CD4-positive, alpha-beta T cell treated with Interleukin-21 for 1 hour (primary cell): ENCODE results near the gene MSLN.

Experiments
- DNase-seq: peaks from one replicate; pipeline ENCODE4 v3.0.0-alpha.2; 2020

Gene MSLN

DNA sequence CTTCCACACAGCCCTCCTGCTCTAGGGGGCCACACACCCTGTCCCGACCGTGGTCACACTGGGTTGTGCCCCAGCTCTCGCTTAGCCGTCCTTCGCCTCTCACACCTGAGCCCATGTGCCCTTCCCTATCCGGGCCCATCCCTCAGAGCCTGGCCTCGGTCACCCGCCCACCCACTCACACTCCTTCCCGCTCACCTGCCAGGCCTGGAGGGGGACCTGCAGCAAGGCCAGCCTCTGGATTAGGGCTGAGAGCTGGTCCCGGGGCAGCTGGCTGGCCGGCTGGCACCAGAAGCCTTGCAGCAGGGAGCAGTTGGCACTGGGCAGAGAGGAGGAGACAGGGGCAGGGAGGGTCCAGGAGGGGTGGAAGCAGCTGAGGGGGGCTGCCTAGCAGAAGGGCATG lies 17.9 kb downstream of the MSLN start:
- no peak for DNase-seq

DNA sequence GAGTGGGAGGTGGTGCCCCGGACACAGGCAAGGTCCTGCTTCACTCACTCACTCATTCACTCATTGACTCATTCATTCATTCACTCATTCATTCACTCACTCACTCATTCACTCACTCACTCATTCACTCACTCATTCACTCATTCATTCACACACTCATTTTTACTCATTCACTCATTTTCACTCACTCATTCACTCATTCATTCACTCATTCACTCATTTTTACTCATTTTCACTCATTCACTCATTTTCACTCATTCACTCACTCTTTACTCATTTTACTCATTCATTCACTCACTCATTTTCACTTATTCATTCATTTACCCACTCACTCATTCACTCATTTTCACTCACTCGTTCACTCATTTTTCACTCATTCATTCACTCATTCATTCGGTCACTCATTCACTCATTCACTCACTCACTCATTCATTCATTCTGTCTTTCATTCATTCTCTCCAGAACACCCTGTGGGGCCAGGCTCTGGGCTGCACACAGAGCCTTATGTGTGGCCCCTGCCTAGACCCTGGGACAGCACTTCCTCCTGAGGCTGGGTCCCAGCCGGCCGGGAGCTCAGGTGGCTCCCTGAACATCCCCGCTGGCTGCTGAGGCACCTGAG lies 18.5 kb downstream of the MSLN start:
- DNase-seq = no peak

DNA sequence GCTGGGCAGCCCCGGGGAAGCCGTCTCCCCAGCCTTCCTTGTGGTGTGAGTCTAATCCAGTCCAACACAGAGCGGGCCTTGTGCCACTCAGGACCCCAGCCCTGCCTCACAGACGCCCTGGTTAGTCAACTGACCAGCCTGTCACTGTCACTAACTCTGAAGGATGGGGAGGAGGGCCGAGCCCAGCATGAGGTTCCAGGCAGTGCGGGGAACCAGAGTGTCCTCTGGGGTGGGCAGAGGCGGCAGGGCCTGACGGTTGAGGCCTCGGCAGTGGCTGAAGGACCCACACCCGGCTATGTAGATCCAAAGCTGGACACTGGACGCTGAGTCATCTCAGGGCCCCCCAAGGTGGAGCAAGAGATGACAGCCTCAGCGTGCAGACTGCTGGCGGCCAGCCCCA lies 19.0 kb downstream of the MSLN start:
- DNase-seq = no peak

DNA sequence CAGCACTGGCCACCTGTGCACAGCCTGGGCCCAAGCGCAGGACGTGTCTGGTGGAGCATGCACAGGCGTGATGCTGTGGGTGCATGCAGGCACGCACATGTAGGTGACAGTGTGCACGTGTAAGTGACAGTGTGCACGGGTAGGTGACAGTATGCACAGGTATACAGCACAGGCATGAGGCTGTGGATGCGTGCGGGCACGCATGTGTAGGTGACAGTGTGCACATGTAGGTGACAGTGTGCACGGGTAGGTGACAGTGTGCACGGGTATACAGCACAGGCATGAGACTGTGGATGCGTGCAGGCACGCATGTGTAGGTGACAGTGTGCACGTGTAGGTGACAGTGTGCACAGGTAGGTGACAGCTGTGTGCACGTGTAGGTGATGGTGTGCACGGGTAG lies 19.8 kb downstream of the MSLN start:
- no peak for DNase-seq

DNA sequence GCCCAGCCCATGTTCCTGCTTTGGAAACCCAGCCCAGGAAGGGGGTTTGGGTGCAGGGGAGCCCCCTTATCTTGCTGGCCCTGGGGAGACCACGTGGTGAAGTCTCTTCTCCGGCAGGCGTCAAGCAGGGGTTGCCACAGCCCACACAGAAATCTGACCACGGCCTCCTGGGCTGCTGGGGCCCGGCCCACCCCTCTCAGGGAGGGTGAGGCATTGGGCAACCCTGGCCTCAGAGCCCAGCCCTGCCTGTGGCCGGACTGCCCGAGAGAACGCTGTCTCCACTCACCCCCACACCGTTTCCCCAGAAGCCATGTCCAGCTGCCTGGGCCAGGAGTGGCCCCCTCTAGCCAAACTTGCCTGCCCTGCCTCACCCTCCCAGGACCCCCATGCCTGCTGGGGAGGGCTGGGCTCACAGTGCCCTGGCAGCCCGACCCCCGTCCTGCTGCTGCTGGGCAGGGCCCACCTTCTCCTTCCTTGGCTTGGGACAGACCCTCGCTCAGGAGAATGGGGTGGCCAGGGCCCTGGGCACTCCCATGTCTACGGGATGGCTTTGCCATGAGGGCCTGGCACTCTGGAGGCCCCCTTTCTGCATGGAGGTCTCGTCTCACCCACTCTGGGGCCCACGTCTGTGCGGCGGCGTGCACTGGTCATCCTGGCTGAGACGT lies 20.9 kb downstream of the MSLN start:
- DNase-seq = no peak

DNA sequence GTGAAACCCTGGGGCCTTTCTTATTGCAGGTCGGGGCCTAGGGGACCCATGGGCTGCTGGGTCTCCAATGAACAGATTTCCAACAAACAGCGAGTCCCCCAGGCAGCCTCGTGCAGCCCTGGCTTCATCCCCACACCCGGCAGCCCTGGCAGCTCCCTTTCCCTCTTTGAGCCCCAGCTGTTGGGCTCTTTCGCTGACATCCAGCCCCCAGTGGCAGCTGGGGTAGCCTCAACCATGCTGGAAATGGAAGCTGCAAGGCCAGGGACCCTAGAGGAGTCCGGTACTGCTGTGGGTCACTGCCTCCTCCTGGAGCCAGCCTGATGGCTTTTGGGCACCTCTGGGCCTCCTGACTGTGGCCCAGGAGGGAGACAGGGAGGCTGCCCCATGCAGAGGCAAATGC lies 21.7 kb downstream of the MSLN start:
- DNase-seq = no peak

DNA sequence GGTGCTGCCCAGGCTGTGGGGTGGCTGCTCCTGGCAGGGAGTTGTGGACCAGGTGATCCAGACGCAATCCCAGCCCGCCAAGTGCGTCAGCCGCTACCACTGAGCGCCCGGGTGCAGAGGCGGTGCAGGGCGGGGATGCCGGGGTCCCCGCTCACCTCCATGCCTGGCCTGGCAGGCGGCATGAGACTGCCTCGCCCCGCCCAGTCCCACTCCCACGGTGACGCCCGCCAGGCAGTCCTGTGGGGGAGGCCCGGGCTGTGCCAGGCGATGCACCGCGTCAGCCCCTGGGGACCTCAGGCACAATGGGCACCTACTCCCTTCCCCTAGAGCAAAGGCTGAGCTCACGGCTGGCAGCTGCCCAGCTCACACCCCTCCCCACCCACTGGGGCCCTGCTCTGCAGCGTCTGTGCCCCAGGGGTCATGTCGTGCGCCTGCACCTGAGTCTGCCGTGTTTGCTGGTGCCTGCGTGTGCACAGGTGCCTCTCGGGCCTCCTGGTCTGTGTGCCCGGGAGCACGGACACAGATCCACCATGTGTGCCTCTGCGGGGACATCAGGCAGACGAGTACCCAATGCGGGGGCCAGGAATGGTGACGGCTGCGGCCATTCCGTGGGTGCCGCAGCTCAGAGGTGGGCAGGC lies 22.4 kb downstream of the MSLN start:
- DNase-seq = no peak

DNA sequence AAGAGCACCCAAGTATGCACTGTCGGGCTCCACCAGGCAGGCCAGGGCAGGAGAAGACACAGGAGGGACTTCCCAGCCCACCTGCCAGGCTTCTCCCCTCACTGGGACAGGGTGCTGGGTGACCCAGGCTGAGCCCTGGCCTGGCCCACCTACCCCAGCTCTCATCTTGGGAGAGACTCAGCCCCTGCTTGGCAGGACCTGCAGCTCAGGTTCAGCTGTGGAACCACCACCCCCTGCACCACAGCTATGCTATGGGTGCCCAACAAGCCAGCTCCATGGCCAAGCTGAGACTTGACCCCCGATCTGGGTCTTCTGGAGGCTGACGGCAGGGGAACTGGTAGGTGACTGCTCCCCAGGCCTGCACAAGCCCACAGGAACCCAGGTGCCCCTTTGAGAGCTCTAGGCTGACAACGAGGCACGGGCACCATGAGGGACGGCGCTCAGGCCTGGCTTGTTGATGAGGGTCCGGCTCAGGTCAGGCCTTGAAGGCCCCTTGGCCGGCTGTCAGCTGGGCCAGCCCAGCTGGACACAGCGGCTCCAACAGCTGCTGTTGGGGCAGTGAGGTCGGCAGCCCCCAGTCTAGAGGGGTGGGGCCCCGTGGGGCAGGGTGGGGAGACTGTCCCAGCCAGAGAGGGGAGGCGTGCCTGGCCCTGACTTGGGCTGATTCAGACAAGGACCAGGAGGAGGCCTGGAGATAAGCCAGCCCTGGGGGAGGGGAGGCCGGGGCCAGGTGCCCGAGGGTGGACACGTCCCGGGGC lies 23.0 kb downstream of the MSLN start:
- no peak for DNase-seq

DNA sequence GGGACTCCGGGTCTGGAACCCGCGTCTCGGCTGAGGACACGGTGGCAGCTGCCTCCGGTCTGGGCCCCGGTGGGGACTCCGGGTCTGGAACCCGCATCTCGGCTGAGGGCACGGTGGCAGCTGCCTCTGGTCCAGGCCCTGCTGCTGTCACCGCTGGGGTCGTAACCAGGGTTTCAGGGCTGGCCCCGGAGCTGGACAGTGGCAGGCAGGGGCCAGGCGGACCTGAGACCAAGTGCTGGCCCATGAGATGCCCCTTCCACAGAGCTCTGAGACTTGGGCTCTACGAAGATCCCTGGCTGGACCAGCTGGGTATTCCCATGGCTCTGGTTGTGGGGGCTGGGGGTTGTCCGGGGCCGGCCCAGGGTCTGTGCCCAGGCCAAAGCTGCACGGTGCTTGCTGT lies 23.9 kb downstream of the MSLN start:
- no peak for DNase-seq

DNA sequence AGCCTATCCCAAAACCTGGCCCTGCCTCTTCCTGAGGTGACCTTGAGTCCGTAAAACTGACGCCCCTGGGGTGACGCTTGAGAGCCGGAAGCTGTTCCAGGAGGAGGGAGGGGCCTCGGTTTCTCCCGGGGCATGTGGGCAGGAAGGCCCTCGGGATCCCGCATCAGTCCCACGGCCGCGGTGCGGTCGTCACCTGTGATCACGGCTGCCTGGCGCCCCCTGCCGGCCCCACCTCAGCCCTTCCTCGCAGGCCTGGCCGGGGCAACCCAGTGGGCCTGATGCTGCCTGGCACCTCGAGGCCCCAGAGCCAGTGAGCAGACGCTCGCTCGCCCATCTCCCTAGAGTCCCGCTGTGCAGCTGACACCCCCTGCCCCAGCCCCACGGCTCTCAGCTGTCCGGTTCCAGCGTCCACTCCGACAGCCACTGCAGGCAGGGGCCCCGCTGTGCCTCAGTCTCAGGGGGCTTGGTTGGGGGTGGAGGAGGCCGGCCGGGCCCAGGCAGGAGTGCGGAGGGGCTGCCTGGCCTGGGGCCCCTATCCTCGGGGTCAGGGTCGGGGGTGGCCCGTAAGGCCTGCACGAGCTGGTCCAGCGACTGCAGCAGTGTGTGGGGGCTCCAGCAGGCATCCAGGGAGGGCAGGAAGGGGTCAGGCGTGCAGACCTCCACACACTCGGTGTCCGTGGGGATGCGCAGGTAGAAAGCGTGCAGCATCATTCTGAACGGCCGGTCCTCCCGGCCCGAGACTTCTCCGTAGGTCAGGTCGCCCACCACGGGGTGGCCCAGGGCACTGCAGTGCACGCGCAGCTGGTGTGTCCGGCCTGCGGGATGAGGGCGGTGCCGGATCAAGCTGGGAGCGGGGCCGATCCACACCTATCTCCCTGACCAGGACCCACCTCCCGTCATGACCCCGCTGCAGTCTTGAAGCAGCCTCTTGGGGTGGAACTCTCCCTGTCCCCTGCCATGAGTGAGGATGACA lies 25.3 kb downstream of the MSLN start:
- peak; percentile 78 for DNase-seq

DNA sequence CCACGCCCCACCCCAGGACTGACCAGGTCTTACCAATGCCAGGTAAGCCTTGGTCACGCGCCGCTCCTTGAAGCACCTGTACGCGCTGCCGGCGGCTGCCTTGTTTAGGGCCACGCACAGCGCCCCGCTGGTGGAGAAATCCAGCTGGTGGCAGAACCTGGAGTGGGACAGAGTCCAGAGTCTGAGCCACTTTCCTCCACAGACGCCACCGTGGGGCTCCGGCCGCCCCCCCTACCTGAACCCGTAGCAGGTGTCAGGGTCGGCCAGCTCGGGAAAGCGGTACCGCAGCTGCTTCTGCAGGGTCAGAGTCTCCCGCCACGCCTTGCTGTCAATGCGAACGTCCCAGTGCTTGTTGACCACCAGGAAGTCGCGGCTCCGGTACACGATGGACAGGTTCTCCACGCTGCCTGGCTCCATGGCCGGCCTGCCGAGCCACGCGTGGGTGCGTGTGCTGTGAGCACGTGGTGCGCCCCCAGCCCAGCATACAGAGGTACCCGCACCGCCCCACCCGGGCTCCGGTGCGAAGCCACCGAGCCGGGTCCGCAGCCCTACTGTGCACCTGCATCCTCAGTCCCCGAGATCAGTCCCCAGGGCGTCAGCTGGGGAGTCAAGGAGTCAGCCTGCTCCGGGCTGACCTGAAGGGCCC lies 26.9 kb downstream of the MSLN start:
- no peak for DNase-seq

DNA sequence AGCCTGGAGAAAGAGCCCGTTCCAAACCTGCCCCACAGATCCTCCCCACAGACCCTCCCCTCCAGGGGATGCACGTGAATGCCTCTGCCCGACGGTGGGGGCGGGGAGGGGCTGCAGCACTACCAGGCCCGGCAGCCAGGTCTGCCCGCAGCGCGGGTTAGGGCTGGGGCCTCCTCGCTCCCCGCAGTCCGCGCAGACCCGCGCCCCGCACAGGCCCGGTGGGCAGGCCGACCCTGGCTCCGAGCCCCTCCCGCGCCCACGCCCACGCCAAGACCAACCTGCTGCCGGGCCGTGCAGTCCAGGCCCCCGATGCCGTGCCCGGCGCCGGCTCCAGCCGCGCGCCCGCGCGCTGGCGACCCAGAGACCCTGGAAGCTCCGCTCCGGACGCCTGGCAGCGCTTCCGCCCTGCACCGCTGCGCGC lies 27.5 kb downstream of the MSLN start, which contains the start of gene RPUSD1:
TSS of gene RPUSD1 (minus strand) at position 404 of the 421 bp plus-strand sequence. CDS start 644 bp downstream, outside the sequence.
- no peak for DNase-seq

DNA sequence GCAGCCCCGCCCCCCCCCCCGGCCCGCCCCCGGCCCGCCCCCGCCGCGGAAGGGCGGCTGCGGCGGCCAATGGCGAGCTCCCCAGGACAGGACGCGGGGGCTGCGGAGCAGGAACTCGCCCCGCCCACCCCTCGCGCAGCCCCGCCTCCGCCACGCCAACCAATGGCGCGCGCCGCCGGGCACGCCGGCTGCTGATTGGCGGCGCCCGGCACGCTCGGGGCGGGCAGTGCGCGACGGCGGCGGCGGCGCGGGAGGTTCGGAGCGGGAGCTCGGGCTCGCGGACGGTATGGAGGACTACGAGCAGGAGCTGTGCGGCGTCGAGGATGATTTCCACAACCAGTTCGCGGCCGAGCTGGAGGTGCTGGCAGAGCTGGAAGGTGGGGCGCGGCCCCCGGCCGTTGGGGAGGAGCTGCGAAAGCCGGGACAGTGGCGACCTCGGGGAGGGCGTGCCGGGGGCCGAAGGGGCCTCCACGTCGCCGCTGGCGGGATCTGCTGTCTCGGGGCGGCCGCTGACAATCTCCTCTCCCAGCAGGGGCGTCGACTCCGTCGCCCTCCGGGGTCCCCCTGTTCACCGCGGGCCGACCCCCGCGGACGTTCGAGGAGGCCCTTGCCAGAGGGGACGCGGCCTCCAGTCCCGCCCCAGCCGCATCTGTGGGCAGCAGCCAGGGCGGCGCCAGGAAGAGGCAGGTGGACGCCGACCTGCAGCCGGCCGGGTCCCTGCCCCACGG lies 28.0 kb downstream of the MSLN start, which contains the start of gene CHTF18:
TSS of gene CHTF18 (plus strand) at position 222 of the 728 bp plus-strand sequence. CDS start at position 287, 65 bp downstream.
- DNase-seq = peak; percentile 96

DNA sequence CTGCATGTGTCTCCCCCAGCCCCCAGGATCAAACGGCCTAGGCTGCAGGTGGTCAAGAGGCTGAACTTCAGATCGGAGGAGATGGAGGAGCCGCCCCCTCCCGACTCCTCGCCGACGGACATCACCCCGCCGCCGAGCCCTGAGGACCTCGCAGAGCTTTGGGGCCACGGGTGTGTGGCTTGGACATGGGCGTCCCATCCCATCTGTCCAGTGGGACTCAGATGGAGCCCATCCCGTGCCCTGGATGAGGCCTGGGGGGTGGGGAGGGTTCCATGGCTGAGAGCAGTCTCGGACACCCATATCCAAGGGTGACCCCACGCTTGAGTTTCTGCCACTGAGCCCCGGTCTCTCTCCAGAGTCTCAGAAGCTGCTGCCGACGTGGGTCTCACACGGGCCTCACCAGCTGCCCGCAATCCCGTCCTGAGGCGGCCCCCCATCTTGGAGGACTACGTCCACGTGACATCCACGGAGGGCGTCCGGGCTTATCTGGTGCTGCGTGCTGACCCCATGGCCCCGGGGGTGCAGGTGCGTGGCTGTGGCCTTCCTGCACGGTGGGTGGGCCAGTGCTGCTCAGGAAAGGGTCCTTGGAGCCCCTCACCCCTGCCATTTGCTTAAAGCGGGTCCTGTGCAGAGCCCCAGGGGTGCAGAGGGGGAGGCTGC lies 28.8 kb downstream of the MSLN start:
- DNase-seq = no peak

DNA sequence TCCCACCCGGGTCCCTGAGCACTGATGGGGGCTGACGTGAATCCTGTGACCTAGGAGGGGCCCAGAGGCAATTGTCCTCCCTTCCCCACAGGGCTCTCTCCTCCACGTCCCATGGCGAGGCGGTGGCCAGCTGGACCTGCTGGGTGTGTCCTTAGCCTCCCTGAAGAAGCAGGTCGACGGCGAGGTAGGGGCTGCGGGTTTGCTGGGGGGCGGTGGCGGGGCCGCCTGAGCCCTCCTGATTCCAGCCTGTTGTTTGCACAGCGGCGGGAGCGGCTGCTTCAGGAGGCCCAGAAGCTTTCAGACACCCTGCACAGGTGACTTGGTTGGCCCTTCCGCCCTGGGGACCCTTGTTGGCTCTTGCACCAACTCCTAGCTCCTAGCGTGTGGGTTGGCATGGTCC lies 29.6 kb downstream of the MSLN start:
- no peak for DNase-seq

DNA sequence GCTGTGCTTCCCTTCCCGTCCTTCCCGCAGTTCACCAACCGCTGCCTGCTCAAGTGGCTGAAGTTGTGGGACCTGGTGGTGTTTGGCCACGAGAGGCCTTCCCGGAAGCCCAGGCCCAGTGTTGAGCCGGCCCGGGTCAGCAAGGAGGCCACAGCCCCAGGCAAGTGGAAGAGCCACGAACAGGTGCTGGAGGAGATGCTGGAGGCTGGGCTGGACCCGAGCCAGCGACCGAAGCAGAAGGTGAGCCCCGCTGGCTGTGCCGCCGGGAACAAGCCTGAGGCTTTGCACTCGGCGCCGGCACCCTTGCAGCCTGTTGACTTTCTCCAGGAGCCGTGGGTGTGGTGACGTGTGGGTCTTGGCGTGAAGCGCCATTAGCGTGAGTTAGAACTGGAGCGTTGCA lies 30.6 kb downstream of the MSLN start:
- no peak for DNase-seq

DNA sequence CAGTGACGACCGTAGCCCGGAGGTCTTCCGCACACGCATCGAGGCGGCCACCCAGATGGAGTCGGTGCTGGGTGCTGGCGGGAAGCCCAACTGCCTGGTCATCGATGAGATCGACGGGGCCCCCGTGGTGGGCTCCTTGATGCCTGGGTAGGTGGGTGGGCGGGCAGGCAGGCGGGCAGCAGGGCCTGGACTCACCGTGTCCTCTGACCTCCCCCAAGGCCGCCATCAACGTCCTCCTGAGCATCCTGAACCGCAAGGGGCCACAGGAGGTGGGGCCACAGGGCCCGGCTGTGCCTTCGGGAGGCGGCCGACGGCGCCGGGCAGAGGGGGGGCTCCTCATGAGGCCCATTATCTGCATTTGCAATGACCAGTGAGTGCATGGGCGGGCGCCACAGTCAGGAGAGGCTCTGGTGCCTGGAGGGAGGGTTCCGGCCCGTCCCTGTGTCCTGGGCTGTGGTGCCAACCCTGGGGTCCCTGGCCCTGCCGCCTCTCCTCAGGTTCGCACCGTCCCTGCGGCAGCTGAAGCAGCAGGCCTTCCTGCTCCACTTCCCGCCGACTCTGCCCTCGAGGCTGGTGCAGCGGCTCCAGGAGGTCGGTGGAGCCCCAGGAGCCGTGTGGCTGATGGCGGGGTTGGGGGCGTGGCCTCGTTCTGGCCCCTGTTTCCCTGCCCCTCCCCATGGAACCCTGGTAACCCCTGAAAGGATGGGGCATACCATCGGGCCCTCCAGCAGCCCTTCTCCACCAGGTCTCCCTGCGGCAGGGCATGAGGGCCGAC lies 31.9 kb downstream of the MSLN start:
- DNase-seq = no peak

DNA sequence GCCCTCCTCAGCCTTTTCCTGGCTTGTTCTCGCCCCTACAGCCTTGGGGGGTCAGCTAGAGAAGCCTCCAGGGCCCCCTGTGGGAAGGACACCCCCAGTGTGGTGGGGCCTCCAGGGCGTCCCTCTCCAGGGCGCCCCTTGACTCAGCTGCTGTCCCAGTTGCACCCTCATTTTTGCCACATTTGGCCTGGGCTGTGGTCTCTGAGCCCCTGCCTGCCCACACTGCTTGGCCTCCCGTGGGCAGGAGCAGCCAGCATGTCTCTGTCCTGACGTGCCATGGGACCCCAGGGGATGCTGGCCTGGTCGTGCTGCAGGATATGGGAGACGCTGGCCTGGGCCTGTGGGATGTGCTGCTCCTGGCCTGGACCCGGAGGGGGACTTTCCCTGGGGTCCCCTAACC lies 32.9 kb downstream of the MSLN start:
- DNase-seq = no peak

DNA sequence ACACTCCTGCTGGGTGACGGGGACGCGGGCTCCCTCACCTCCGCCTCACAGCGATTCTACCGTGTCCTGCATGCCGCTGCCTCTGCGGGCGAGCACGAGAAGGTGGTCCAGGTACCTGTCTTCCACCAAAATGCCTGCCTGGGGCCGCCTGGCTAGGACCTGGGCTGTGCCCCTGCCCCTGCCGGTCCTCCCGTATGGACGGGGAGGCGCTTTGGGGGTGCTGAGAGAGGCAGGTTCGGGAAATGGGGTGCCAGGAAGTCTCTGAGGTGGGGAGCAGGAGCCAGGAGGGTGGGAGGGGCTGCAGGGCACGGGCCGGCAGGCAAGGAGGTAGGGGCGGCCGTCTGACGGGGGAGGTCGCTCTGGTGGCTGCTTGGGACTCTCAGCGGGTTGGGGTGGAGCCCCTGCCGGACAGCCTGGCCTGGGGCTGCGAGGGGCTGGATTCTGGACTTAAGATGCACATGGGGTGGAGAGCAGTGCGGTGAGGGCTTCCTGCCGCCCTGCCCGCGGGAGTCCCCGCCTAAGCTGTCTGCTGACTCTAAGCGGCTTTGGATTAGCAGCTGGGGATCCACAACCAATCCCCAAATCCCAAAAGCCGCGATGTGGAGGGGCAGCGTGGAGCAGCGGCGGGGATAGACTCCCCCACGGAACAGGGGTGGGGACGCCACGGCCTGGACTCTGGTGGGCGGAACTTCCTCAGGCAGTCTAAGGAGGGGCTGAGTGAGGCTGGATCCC lies 33.7 kb downstream of the MSLN start:
- DNase-seq = no peak
